Right lobe of liver (tissue), 6 donors: ENCODE measurements around the gene CACNA2D1. TPM values are rescaled to one million over a fixed set of nuclear protein-coding genes. Genes with fewer than 3 reads are reported as not detected.

Experiments
- ATAC-seq, 4 donors: fragments of 200-7000 bp; cut with Tn5 transposase; one replicate each; pipeline ENCODE4 v1.9.1; 2020; ENCODE audit warnings: mild to moderate bottlenecking in 4 of 4, moderate library complexity in 4 of 4
- DNase-seq, 3 donors: peaks; one replicate each; pipeline ENCODE4 v3.0.0-alpha.2; 2020
- H3K27ac ChIP-seq, 3 donors: fragments of 200-600 bp; one replicate each; pipeline ENCODE4 v1.8.0; 2022
- H3K27me3 ChIP-seq, 2 donors: fragments of 200-600 bp; one replicate each; pipeline ENCODE4 v1.8.0; 2022
- H3K36me3 ChIP-seq, 4 donors: fragments of 200-600 bp; sonication (generic) in 1 of 4; one replicate each; pipeline versions ENCODE4 v1.5.1 to v1.8.0; 2017 to 2022; ENCODE audit warnings: control low read depth in 1 of 4
- H3K4me1 ChIP-seq, 4 donors: fragments of 200-600 bp; sonication (generic) in 1 of 4; one replicate each; pipeline versions ENCODE4 v1.5.1 to v1.8.0; 2017 to 2022; ENCODE audit warnings: control low read depth in 1 of 4
- H3K4me3 ChIP-seq, 3 donors: fragments of 200-600 bp; one replicate each; pipeline ENCODE4 v1.8.0; 2022
- H3K9me3 ChIP-seq, 4 donors: fragments of 200-600 bp; sonication (generic) in 1 of 4; one replicate each; pipeline versions ENCODE4 v1.5.1 to v1.8.0; 2017 to 2022; ENCODE audit warnings: control low read depth in 1 of 4
- CTCF ChIP-seq, 4 donors: fragments of 200-600 bp in 3 of 4; fragments of 450-650 bp in 1 of 4; IDR thresholded peaks; one replicate each; pipeline versions ENCODE4 v1.5.1 to v1.8.0; 2016 to 2022; ENCODE audit warnings: antibody characterized with exemption in 4 of 4, mild to moderate bottlenecking in 2 of 4
- POLR2A ChIP-seq: fragments of 450-650 bp; IDR thresholded peaks from one replicate; pipeline ENCODE4 v1.6.1; 2017; ENCODE audit warnings: antibody characterized with exemption, mild to moderate bottlenecking
- WGBS: methylation state at CpG from one replicate; pipeline ENCODE4 v1.1.6; 2018; ENCODE audit warnings: low coverage, low lambda C conversion rate; ENCODE audit not compliant: insufficient coverage; ENCODE audit errors: missing lambda C conversion rate; 5-methylcytosine and 5-hydroxymethylcytosine counted together
- intact Hi-C, 2 donors: fragments of 100-400 bp; cut with DNase I; formaldehyde crosslinking; loops; one replicate each; pipeline versions ENCODE4 v1.11.2 to v1.14.1; 2022
- total RNA-seq, 6 experiments: library from RNA; depleted of rRNA in 2 of 6; stranded (reverse); fragments of >200 nt in 2 of 6; fragmentation: NEBNext Ultra II Directional in 3 of 6; extraction: Animal tissue kit (Norgen Biotek cat#: 25700) in 3 of 6; gene quantifications; one replicate each; pipeline versions ENCODE4 v1.1.0 to v1.2.4, GENCODE V29; 2016 to 2023
- donor health status: DM: no; HTN: yes; CAD: no.
- donor health status: DM: no; HTN: no; CAD: no.
- donor health status: DM: no; HTN: no; CAD: no.
- donor health status: DM: no; HTN: yes; CAD: no.
- donor health status: DM: no; HTN: yes; CAD: no.

Gene CACNA2D1
- total RNA-seq, 6 experiments from 2014 or later, result 1.3 to 6.0 (median 2.2) TPM

DNA sequence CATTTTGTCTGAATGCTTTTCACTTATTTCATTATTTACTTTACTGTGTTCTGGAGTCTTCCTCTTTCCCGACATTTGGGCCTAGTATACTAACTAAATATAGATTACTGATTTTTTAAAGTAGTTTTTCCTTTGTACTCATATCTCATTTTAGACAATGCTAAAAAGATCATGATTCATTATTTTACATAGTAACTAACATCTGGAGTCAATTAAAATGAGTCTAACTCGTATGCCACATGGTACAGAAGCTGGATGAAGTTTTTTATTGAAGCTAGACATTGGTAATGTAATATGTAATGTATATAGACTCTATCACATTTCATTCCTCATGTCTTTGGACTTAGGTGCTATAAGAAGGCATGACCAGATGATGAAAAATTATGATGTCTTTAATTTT lies 517.4 kb downstream of the CACNA2D1 start:
- H3K4me1 ChIP-seq, result no peaks in the 10 kb centered on the region
- no peak overlapping the region for H3K27ac ChIP-seq
- H3K9me3 ChIP-seq, result no peaks in the 10 kb centered on the region
- DNase-seq (no peak), ATAC-seq (no peak)
- intact Hi-C loops, result no loop called here
- H3K4me3 ChIP-seq, result no peak overlapping the region
- no peaks in the 10 kb centered on the region for H3K27me3 ChIP-seq
- no peak for TF ChIP-seq CTCF (IDR thresholded peaks at IDR 0.05)
- TF ChIP-seq POLR2A, result no peak
- WGBS, result 20% methylated on average over 2 of the region's 2 CpGs
- no peaks in the 10 kb centered on the region for H3K36me3 ChIP-seq

GRCh38 chr7:81925530-81925929 lies 518.0 kb downstream of the CACNA2D1 start:
- Histone ChIP-seq H3K27me3 (no peaks in the 10 kb centered on the region), H3K36me3 (no peaks in the 10 kb centered on the region), H3K9me3 (no peaks in the 10 kb centered on the region), H3K4me3 (no peak overlapping the region), H3K27ac (no peak overlapping the region), H3K4me1 (no peaks in the 10 kb centered on the region)
- TF ChIP-seq POLR2A, result no peak
- TF ChIP-seq CTCF (IDR thresholded peaks at IDR 0.05), result no peak
- DNase-seq, result no peak
- intact Hi-C loops, result no loop called here
- ATAC-seq, result no peak
- 51% methylated on average over 3 of the region's 3 CpGs for WGBS

GRCh38 chr7:81924494-81924893 lies 519.1 kb downstream of the CACNA2D1 start:
- no peaks in the 10 kb centered on the region for H3K27me3 ChIP-seq
- ATAC-seq (no peak), DNase-seq (no peak)
- no peaks in the 10 kb centered on the region for H3K9me3 ChIP-seq
- no peaks in the 10 kb centered on the region for H3K4me1 ChIP-seq
- intact Hi-C loops, result no loop called here
- TF ChIP-seq CTCF (IDR thresholded peaks at IDR 0.05), result no peak
- TF ChIP-seq POLR2A, result no peak
- WGBS, result 41% methylated on average over 2 of the region's 2 CpGs
- no peak overlapping the region for H3K4me3 ChIP-seq
- no peaks in the 10 kb centered on the region for H3K36me3 ChIP-seq
- H3K27ac ChIP-seq, result no peak overlapping the region

DNA sequence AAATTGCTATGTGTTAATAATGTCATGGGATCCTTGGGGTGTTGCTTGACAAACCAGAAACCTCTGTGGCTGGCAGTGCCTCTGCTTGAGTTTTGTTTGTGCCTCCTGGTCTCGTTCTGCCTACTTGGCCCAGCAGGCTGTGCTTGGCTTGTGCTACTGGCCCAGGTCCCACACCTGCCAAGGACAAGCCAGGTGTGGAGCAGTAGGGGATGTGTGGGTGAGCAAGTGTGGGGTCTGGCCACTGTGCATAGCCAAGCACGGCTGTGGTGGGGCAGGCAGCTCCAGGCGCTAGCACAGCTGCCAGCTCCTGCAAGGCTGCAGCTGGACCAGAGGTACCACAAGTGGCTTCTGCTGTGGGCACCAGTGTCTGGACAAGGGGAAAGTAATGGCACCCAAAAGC lies 524.1 kb downstream of the CACNA2D1 start:
- WGBS, result 44% methylated on average over 1 of the region's 3 CpGs
- Histone ChIP-seq H3K4me3 (no peak overlapping the region), H3K9me3 (no peaks in the 10 kb centered on the region), H3K27ac (no peak overlapping the region), H3K36me3 (no peaks in the 10 kb centered on the region), H3K4me1 (no peaks in the 10 kb centered on the region), H3K27me3 (no peaks in the 10 kb centered on the region)
- TF ChIP-seq CTCF (IDR thresholded peaks at IDR 0.05) (no peak), POLR2A (no peak)
- DNase-seq (no peak), ATAC-seq (peak in 1 of 4 donors; percentile 20)
- intact Hi-C loops, result no loop called here

GRCh38 chr7:81908220-81908619 lies 535.4 kb downstream of the CACNA2D1 start:
- ATAC-seq (no peak), DNase-seq (no peak)
- no peaks in the 10 kb centered on the region for H3K27me3 ChIP-seq
- H3K36me3 ChIP-seq, result no peaks in the 10 kb centered on the region
- H3K9me3 ChIP-seq, result peaks cover 0 to 2% (median 0%) of the 10 kb centered on the region in 4 donors
- H3K4me3 ChIP-seq, result no peak overlapping the region
- TF ChIP-seq CTCF (IDR thresholded peaks at IDR 0.05), result no peak
- TF ChIP-seq POLR2A, result no peak
- no peaks in the 10 kb centered on the region for H3K4me1 ChIP-seq
- no peak overlapping the region for H3K27ac ChIP-seq
- intact Hi-C loops, result no loop called here
- 29% methylated on average over 2 of the region's 2 CpGs for WGBS
